Fibroblast of lung (primary cell): ENCODE measurements around the gene SBSN. TPM values are rescaled to one million over a fixed set of nuclear protein-coding genes. Genes with fewer than 3 reads are reported as not detected.

Source experiments
- DNase-seq, 2 donors: peaks; one replicate each; pipeline versions ENCODE4 v3.0.0 to v3.0.0-alpha.2; 2010; ENCODE audit warnings: low read depth in 2 of 2
- H2AFZ ChIP-seq: 2 replicates; pipeline ENCODE4 v1.5.1; 2012; ENCODE audit warnings: low read length, control low read depth, inconsistent platforms
- H3K27ac ChIP-seq: 2 replicates; pipeline ENCODE4 v1.5.1; 2011; ENCODE audit warnings: low read length, control low read depth; ENCODE audit not compliant: insufficient read depth
- H3K27me3 ChIP-seq: 2 replicates; pipeline ENCODE4 v1.5.1; 2011; ENCODE audit warnings: mild to moderate bottlenecking, low read length; ENCODE audit not compliant: control insufficient read depth, insufficient read depth
- H3K36me3 ChIP-seq: 2 replicates; pipeline ENCODE4 v1.5.1; 2011; ENCODE audit warnings: low read length; ENCODE audit not compliant: control insufficient read depth, insufficient read depth
- H3K4me1 ChIP-seq: 2 replicates; pipeline ENCODE4 v1.5.1; 2011; ENCODE audit warnings: low read length; ENCODE audit not compliant: control insufficient read depth, insufficient read depth; ENCODE audit errors: extremely low read depth
- H3K4me2 ChIP-seq: 2 replicates; pipeline ENCODE4 v1.5.1; 2011; ENCODE audit warnings: low read length, control low read depth; ENCODE audit not compliant: insufficient read depth; ENCODE audit errors: extremely low read depth
- H3K4me3 ChIP-seq, 4 experiments: fragments of 200-600 bp in 1 of 4; sonication (generic) in 1 of 4; replicated peaks in 1 of 4; 2 replicates each; pipeline ENCODE4 v1.5.1; 2011 to 2016; ENCODE audit warnings: low read length in 4 of 4, low read depth in 3 of 4, mild to moderate bottlenecking in 3 of 4, control low read depth in 2 of 4, inconsistent platforms in 1 of 4, mixed read lengths in 1 of 4; ENCODE audit not compliant: insufficient read depth in 1 of 4; ENCODE audit errors: control extremely low read depth in 1 of 4
- H3K79me2 ChIP-seq: 2 replicates; pipeline ENCODE4 v1.5.1; 2012; ENCODE audit warnings: mild to moderate bottlenecking, low read length, inconsistent platforms; ENCODE audit not compliant: control insufficient read depth, insufficient read depth
- H3K9ac ChIP-seq: 2 replicates; pipeline ENCODE4 v1.5.1; 2011; ENCODE audit warnings: mild to moderate bottlenecking, low read length, control low read depth; ENCODE audit not compliant: insufficient read depth
- H3K9me3 ChIP-seq: 2 replicates; pipeline ENCODE4 v1.5.1; 2012; ENCODE audit warnings: low read depth, low read length; ENCODE audit not compliant: control insufficient read depth, insufficient read depth
- H4K20me1 ChIP-seq: 2 replicates; pipeline ENCODE4 v1.5.1; 2011; ENCODE audit warnings: low read length; ENCODE audit not compliant: control insufficient read depth, insufficient read depth; ENCODE audit errors: extremely low read depth
- CTCF ChIP-seq, 2 donors: IDR thresholded peaks in 1 of 2; conservative IDR thresholded peaks in 1 of 2; 1 replicate in 1 of 2; 2 replicates in 1 of 2; pipeline ENCODE4 v1.5.1; 2011 to 2012; ENCODE audit warnings: low read length in 2 of 2, control low read depth in 1 of 2, inconsistent platforms in 1 of 2, low read depth in 1 of 2, mild to moderate bottlenecking in 1 of 2
- EZH2 ChIP-seq: IDR thresholded peaks from 2 replicates; pipeline ENCODE4 v1.5.1; 2012; ENCODE audit warnings: low read length, control low read depth, mild to moderate bottlenecking; ENCODE audit errors: missing control alignments
- polyA plus RNA-seq, 2 donors: library from polyadenylated mRNA; depleted of rRNA in 1 of 2; stranded (reverse) in 1 of 2; unstranded in 1 of 2; fragments of >200 nt; gene quantifications; 2 replicates each; pipeline ENCODE4 v1.2.1, GENCODE V29; 2011 to 2012; ENCODE audit warnings: missing spikeins in 1 of 2
- total RNA-seq: library from RNA; depleted of rRNA; stranded (reverse); fragments of >200 nt; gene quantifications from 2 replicates; pipeline ENCODE4 v1.2.1, GENCODE V29; 2014

The SBSN gene
- total and polyA plus RNA-seq, 2 donors (not counting 1 experiment from before 2014, with no cell fraction given): 1.6 to 4.1 TPM

- no peak for DNase-seq
- Histone ChIP-seq H3K9me3 (no peaks in the 10 kb centered on the region), H3K27ac (no peak overlapping the region), H3K4me1 (peaks cover 6% of the 10 kb centered on the region), H2AFZ (no peak overlapping the region), H3K27me3 (no peaks in the 10 kb centered on the region), H3K79me2 (no peaks in the 10 kb centered on the region), H3K36me3 (no peaks in the 10 kb centered on the region), H3K4me3 (no peak overlapping the region), H3K4me2 (no peak overlapping the region), H4K20me1 (no peaks in the 10 kb centered on the region), H3K9ac (no peak overlapping the region)
- TF ChIP-seq EZH2 (no peak), CTCF (conservative IDR thresholded peaks at IDR 0.05 in 1 of 2, IDR thresholded peaks at IDR 0.05 in 1 of 2; ENCODE audit: low read depth in 1 of 2, low read length in 2 of 2) (no peak)
These were observed 5.3 kb downstream of the SBSN start for GRCh38 chr19:35522745-35523327.

- H3K4me2 ChIP-seq: no peak overlapping the region
- no peak overlapping the region for H3K9ac ChIP-seq
- no peak for TF ChIP-seq EZH2
- no peak for TF ChIP-seq CTCF (conservative IDR thresholded peaks at IDR 0.05 in 1 of 2, IDR thresholded peaks at IDR 0.05 in 1 of 2; ENCODE audit: low read depth in 1 of 2, low read length in 2 of 2)
- no peak overlapping the region for H3K27ac ChIP-seq
- no peak for DNase-seq
- H3K9me3 ChIP-seq: no peaks in the 10 kb centered on the region
- no peaks in the 10 kb centered on the region for H3K36me3 ChIP-seq
- no peaks in the 10 kb centered on the region for H3K79me2 ChIP-seq
- H3K4me3 ChIP-seq: no peak overlapping the region
- no peak overlapping the region for H2AFZ ChIP-seq
- no peaks in the 10 kb centered on the region for H3K27me3 ChIP-seq
- H4K20me1 ChIP-seq: no peaks in the 10 kb centered on the region
- peaks cover 6% of the 10 kb centered on the region for H3K4me1 ChIP-seq
These were observed 6.9 kb downstream of the SBSN start for GRCh38 chr19:35521124-35521743.

- TF ChIP-seq EZH2 (no peak), CTCF (conservative IDR thresholded peaks at IDR 0.05 in 1 of 2, IDR thresholded peaks at IDR 0.05 in 1 of 2; ENCODE audit: low read depth in 1 of 2, low read length in 2 of 2) (no peak)
- Histone ChIP-seq H3K79me2 (no peaks in the 10 kb centered on the region), H3K27me3 (no peaks in the 10 kb centered on the region), H3K9ac (no peak overlapping the region), H3K4me3 (no peak overlapping the region), H3K27ac (no peak overlapping the region), H3K4me2 (no peak overlapping the region), H4K20me1 (no peaks in the 10 kb centered on the region), H2AFZ (peak overlapping the region; percentile 50), H3K36me3 (no peaks in the 10 kb centered on the region), H3K4me1 (peaks cover 8% of the 10 kb centered on the region), H3K9me3 (no peaks in the 10 kb centered on the region)
- DNase-seq: peak; percentile 7 to 25
These were observed 8.8 kb downstream of the SBSN start for GRCh38 chr19:35519291-35519690.
